Inferior parietal cortex (tissue), 1 donor: ENCODE measurements around the gene TMEM132A.

ENCODE experiments used
- DNase-seq: peaks from one replicate; pipeline ENCODE4 v3.0.0-alpha.2; 2016; ENCODE audit errors: extremely low spot score

The TMEM132A gene

GRCh38 chr11:60923326-60923725, 934 bp upstream of the TMEM132A start:
- no peak for DNase-seq

- no peak for DNase-seq
Observed at GRCh38 chr11:60923800-60924109, 505 bp upstream of the TMEM132A start.

- DNase-seq = no peak
Observed at GRCh38 chr11:60924906-60925853, 920 bp downstream of the TMEM132A start.

GRCh38 chr11:60925868-60926267, 1.6 kb downstream of the TMEM132A start:
- no peak for DNase-seq

GRCh38 chr11:60926500-60926899, 2.2 kb downstream of the TMEM132A start:
- DNase-seq = no peak

GRCh38 chr11:60927061-60927592, 2.9 kb downstream of the TMEM132A start:
- DNase-seq = no peak

- DNase-seq = no peak
Observed at GRCh38 chr11:60927600-60927999, 3.3 kb downstream of the TMEM132A start.

GRCh38 chr11:60928563-60929001, 4.3 kb downstream of the TMEM132A start:
- no peak for DNase-seq

GRCh38 chr11:60929764-60930163, 5.5 kb downstream of the TMEM132A start:
- no peak for DNase-seq

GRCh38 chr11:60930394-60930793, 6.1 kb downstream of the TMEM132A start:
- no peak for DNase-seq

GRCh38 chr11:60931917-60932316, 7.7 kb downstream of the TMEM132A start:
- DNase-seq = no peak

- DNase-seq = no peak
Observed at GRCh38 chr11:60932605-60933356, 8.5 kb downstream of the TMEM132A start.

GRCh38 chr11:60933416-60934123, 9.3 kb downstream of the TMEM132A start:
- DNase-seq = no peak

GRCh38 chr11:60934124-60934789, 10.0 kb downstream of the TMEM132A start:
- no peak for DNase-seq

- no peak for DNase-seq
Observed at GRCh38 chr11:60934790-60935605, 10.7 kb downstream of the TMEM132A start.

- DNase-seq = no peak
Observed at GRCh38 chr11:60935676-60936442, 11.6 kb downstream of the TMEM132A start.

- DNase-seq = no peak
Observed at GRCh38 chr11:60936467-60937143, 12.3 kb downstream of the TMEM132A start.

GRCh38 chr11:60937144-60937527, 12.9 kb downstream of the TMEM132A start:
- DNase-seq = no peak

- DNase-seq = no peak
Observed at GRCh38 chr11:60937811-60938210, 13.6 kb downstream of the TMEM132A start.
